Keratinocyte (primary cell): ENCODE data around the gene KAZALD1. TPM values are rescaled to one million over a fixed set of nuclear protein-coding genes. Genes with fewer than 3 reads are reported as not detected.

Source experiments
- DNase-seq: peaks from one replicate; pipeline ENCODE4 v3.0.0-alpha.2; 2011; ENCODE audit warnings: low read depth, missing footprints, low spot score
- FAIRE-seq: peaks from 2 replicates; lab custom pipeline; 2011; peaks lifted over from hg19 to GRCh38; lab: Jason Lieb, UNC
- H2AFZ ChIP-seq: 2 replicates; pipeline ENCODE4 v1.6.0; 2012; ENCODE audit warnings: low read length, control low read depth, inconsistent platforms; ENCODE audit not compliant: control insufficient read depth
- H3K27ac ChIP-seq: 2 replicates; pipeline ENCODE4 v1.5.1; 2011; ENCODE audit warnings: low read length; ENCODE audit not compliant: control insufficient read depth, insufficient read depth
- H3K27me3 ChIP-seq: 3 replicates; pipeline ENCODE4 v1.6.0; 2011; ENCODE audit warnings: low read length; ENCODE audit not compliant: control insufficient read depth, insufficient read depth; ENCODE audit errors: extremely low read depth
- H3K36me3 ChIP-seq, 2 experiments: 2 replicates in 1 of 2; 3 replicates in 1 of 2; pipeline ENCODE4 v1.5.1; 2011; ENCODE audit warnings: low read length in 2 of 2, mild to moderate bottlenecking in 1 of 2; ENCODE audit not compliant: control insufficient read depth in 2 of 2, insufficient read depth in 2 of 2; ENCODE audit errors: extremely low read depth in 1 of 2
- H3K4me1 ChIP-seq: 3 replicates; pipeline ENCODE4 v1.5.1; 2011; ENCODE audit warnings: low read length; ENCODE audit not compliant: control insufficient read depth, insufficient read depth; ENCODE audit errors: extremely low read depth
- H3K4me2 ChIP-seq: 3 replicates; pipeline ENCODE4 v1.6.0; 2011; ENCODE audit warnings: low read depth, low read length; ENCODE audit not compliant: control insufficient read depth, insufficient read depth; ENCODE audit errors: extremely low read depth
- H3K4me3 ChIP-seq, 3 experiments: fragments of 200-600 bp in 1 of 3; sonication (generic) in 1 of 3; 2 replicates in 2 of 3; 3 replicates in 1 of 3; pipeline ENCODE4 v1.5.1; 2011 to 2016; ENCODE audit warnings: low read length in 3 of 3, mild to moderate bottlenecking in 3 of 3, control low read depth in 2 of 3, inconsistent platforms in 1 of 3, low read depth in 1 of 3, mixed read lengths in 1 of 3, mixed run types in 1 of 3, moderate library complexity in 1 of 3; ENCODE audit not compliant: control insufficient read depth in 2 of 3, insufficient read depth in 2 of 3; ENCODE audit errors: extremely low read depth in 1 of 3
- H3K79me2 ChIP-seq: 2 replicates; pipeline ENCODE4 v1.6.0; 2012; ENCODE audit warnings: low read length; ENCODE audit not compliant: control insufficient read depth, insufficient read depth
- H3K9ac ChIP-seq: 3 replicates; pipeline ENCODE4 v1.6.0; 2011; ENCODE audit warnings: low read length; ENCODE audit not compliant: control insufficient read depth, insufficient read depth; ENCODE audit errors: extremely low read depth
- H3K9me1 ChIP-seq: 3 replicates; pipeline ENCODE4 v1.6.0; 2011; ENCODE audit warnings: low read length; ENCODE audit not compliant: control insufficient read depth, insufficient read depth; ENCODE audit errors: extremely low read depth
- H3K9me3 ChIP-seq: 2 replicates; pipeline ENCODE4 v1.5.1; 2012; ENCODE audit warnings: low read depth, low read length; ENCODE audit not compliant: control insufficient read depth
- H4K20me1 ChIP-seq: 3 replicates; pipeline ENCODE4 v1.6.0; 2011; ENCODE audit warnings: low read length; ENCODE audit not compliant: control insufficient read depth, insufficient read depth; ENCODE audit errors: extremely low read depth
- EZH2 ChIP-seq: IDR thresholded peaks from one replicate; pipeline ENCODE4 v1.6.1; 2012; ENCODE audit warnings: inconsistent platforms, mild to moderate bottlenecking, low read length, moderate library complexity
- dilution Hi-C: fragments of 300-500 bp; cut with MboI; formaldehyde crosslinking; loops from one replicate; pipeline ENCODE4 v1.7.0; 2020; ENCODE audit warnings: low sequenced_read_pairs; ENCODE audit not compliant: extremely low pct_ligation_motif_present
- polyA plus RNA-seq, 5 experiments: library from polyadenylated mRNA; depleted of rRNA in 3 of 5; stranded (reverse) in 3 of 5; stranded (forward) in 1 of 5; unstranded in 1 of 5; fragments of >200 nt; gene quantifications; 1 replicate in 1 of 5; 2 replicates in 3 of 5; 3 replicates in 1 of 5; pipeline versions ENCODE4 v1.2.1 to v1.2.3, GENCODE V29; 2011 to 2012; ENCODE audit warnings: missing spikeins in 2 of 5, low read depth in 1 of 5, low replicate concordance in 1 of 5
- TF ChIP-seq, protein P1 (sequence below), 3 experiments: IDR thresholded peaks in 1 of 3; conservative IDR thresholded peaks in 1 of 3; optimal IDR thresholded peaks in 1 of 3; 2 replicates in 2 of 3; 3 replicates in 1 of 3; pipeline versions ENCODE3 to v1.5.1; 2011; ENCODE audit warnings: low read length in 3 of 3, mild to moderate bottlenecking in 3 of 3, moderate library complexity in 2 of 3, control low read depth in 1 of 3, inconsistent platforms in 1 of 3; ENCODE audit not compliant: insufficient read depth in 2 of 3; ENCODE audit errors: extremely low read depth in 1 of 3

Gene KAZALD1
- polyA plus RNA-seq, 1 donor (not counting 4 experiments of a cell fraction or from before 2014, with no cell fraction given), result 0.08 TPM

DNA sequence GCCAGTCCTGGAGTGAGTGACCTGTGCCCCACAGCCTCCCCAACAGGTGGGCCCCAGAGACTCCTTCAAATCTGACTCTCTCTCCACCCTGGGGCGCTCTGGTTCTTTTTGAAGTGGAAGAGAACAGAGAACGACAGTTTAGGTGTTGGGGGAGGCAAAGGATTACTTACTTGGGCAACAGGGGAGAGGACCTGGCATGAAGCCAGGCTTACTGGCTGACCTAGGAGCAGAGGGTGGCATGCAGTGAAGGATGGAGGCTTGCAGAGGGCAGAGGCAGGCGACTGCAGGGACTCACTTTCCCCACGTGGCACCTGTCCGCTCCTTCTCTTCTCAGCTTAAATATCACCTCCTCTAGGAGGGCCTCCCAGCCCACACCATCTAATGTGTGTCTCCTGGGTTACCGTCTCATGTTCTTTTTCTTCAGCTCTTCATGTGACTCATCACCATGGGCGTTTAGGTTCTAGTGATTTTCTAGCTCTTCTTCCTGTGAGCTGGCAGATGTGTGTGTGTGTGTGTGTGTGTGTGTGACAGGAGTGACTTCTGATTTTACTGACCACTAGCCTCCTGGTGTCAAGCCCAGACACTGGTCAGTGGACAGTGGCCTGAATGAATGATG, 46.7 kb upstream of the KAZALD1 start:
- H3K36me3 ChIP-seq, result no peaks in the 10 kb centered on the region
- H3K4me1 ChIP-seq, result peaks cover 25% of the 10 kb centered on the region
- H3K4me2 ChIP-seq, result no peak overlapping the region
- dilution Hi-C loops, result no loop called here
- no peak overlapping the region for H2AFZ ChIP-seq
- no peaks in the 10 kb centered on the region for H3K79me2 ChIP-seq
- H3K9me1 ChIP-seq, result no peaks in the 10 kb centered on the region
- no peak for TF ChIP-seq EZH2
- TF ChIP-seq, protein P1, sequence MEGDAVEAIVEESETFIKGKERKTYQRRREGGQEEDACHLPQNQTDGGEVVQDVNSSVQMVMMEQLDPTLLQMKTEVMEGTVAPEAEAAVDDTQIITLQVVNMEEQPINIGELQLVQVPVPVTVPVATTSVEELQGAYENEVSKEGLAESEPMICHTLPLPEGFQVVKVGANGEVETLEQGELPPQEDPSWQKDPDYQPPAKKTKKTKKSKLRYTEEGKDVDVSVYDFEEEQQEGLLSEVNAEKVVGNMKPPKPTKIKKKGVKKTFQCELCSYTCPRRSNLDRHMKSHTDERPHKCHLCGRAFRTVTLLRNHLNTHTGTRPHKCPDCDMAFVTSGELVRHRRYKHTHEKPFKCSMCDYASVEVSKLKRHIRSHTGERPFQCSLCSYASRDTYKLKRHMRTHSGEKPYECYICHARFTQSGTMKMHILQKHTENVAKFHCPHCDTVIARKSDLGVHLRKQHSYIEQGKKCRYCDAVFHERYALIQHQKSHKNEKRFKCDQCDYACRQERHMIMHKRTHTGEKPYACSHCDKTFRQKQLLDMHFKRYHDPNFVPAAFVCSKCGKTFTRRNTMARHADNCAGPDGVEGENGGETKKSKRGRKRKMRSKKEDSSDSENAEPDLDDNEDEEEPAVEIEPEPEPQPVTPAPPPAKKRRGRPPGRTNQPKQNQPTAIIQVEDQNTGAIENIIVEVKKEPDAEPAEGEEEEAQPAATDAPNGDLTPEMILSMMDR (optimal IDR thresholded peaks at IDR 0.05 in 1 of 3, IDR thresholded peaks at IDR 0.05 in 1 of 3, conservative IDR thresholded peaks at IDR 0.05 in 1 of 3; ENCODE audit: extremely low read depth in 1 of 3, insufficient read depth in 2 of 3, low read length in 3 of 3), result no peak
- no peak overlapping the region for H3K9ac ChIP-seq
- H4K20me1 ChIP-seq, result peaks cover 2% of the 10 kb centered on the region
- no peak for DNase-seq
- H3K9me3 ChIP-seq, result no peaks in the 10 kb centered on the region
- no peak overlapping the region for H3K4me3 ChIP-seq
- no peak overlapping the region for H3K27ac ChIP-seq
- peaks cover 4% of the 10 kb centered on the region for H3K27me3 ChIP-seq
- FAIRE-seq, result peak; percentile 48

DNA sequence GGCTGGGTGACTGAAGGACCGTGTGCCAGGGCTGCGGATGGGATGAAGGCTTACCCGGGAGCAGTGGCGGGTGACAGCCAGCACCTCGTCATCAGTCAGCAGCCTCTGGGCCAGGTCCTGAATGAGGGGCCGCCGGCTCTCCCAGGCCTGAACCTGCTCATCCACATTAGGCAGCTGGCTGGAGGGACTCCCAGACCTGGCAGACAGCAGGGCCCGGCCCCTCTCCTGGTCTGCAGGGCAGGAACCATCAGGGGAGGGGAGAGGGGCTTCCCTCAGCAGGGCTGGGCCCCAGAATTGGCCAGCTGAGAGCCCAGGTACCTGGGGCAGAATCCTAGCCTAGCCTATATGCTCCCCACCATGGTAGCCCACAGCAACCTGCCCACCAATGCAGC, 46.2 kb upstream of the KAZALD1 start:
- peaks cover 4% of the 10 kb centered on the region for H3K27me3 ChIP-seq
- dilution Hi-C loops, result no loop called here
- DNase-seq (no peak), FAIRE-seq (no peak)
- peaks cover 2% of the 10 kb centered on the region for H4K20me1 ChIP-seq
- no peak overlapping the region for H3K9ac ChIP-seq
- no peak overlapping the region for H3K27ac ChIP-seq
- no peaks in the 10 kb centered on the region for H3K36me3 ChIP-seq
- H3K4me1 ChIP-seq, result peaks cover 25% of the 10 kb centered on the region
- H2AFZ ChIP-seq, result no peak overlapping the region
- H3K4me2 ChIP-seq, result no peak overlapping the region
- H3K9me1 ChIP-seq, result no peaks in the 10 kb centered on the region
- no peaks in the 10 kb centered on the region for H3K79me2 ChIP-seq
- H3K4me3 ChIP-seq, result no peak overlapping the region
- TF ChIP-seq EZH2, result no peak
- TF ChIP-seq, protein P1 (optimal IDR thresholded peaks at IDR 0.05 in 1 of 3, IDR thresholded peaks at IDR 0.05 in 1 of 3, conservative IDR thresholded peaks at IDR 0.05 in 1 of 3; ENCODE audit: extremely low read depth in 1 of 3, insufficient read depth in 2 of 3, low read length in 3 of 3), result no peak
- H3K9me3 ChIP-seq, result no peaks in the 10 kb centered on the region
